H1 (cell line): ENCODE measurements around the gene FGFR2.
"Not testable (repeated sequence)": the region's sequence is repeated elsewhere in the genome, so short reads cannot be mapped to it uniquely, and the experiment has no call there.

Experiments
- EP300 ChIP-seq, 2 experiments: IDR thresholded peaks; 1 replicate in 1 of 2; 2 replicates in 1 of 2; pipeline ENCODE4 v1.6.1; 2011 to 2012; ENCODE audit warnings: low read depth in 2 of 2, low read length in 2 of 2, mild to moderate bottlenecking in 2 of 2, borderline replicate concordance in 1 of 2, inconsistent platforms in 1 of 2, moderate library complexity in 1 of 2
- EZH2 ChIP-seq: fragments of 200-600 bp; sonication (generic); IDR thresholded peaks from 2 replicates; pipeline ENCODE4 v1.7.1; 2012; ENCODE audit warnings: low read depth, mild to moderate bottlenecking, moderate library complexity, low read length, inconsistent platforms; ENCODE audit not compliant: severe bottlenecking
- GABPA ChIP-seq: IDR thresholded peaks from 2 replicates; pipeline ENCODE4 v1.6.1; 2011; ENCODE audit warnings: mild to moderate bottlenecking, low read length, moderate library complexity, borderline replicate concordance; ENCODE audit not compliant: insufficient read depth
- MAFK ChIP-seq: IDR thresholded peaks from 2 replicates; pipeline ENCODE4 v1.6.1; 2012; ENCODE audit warnings: low read depth, mild to moderate bottlenecking, improper control_type of control experiment, low read length
- POLR2A ChIP-seq, 2 experiments: IDR thresholded peaks; 1 replicate in 1 of 2; 2 replicates in 1 of 2; pipeline ENCODE4 v1.6.1; 2011; ENCODE audit warnings: low read depth in 2 of 2, low read length in 2 of 2, mild to moderate bottlenecking in 2 of 2; ENCODE audit errors: control extremely low read depth in 1 of 2
- TF ChIP-seq, protein P1 (sequence below), 3 experiments: IDR thresholded peaks; 1 replicate in 2 of 3; 2 replicates in 1 of 3; pipeline versions ENCODE4 v1.5.1 to v1.6.1; 2011; ENCODE audit warnings: low read length in 3 of 3, mild to moderate bottlenecking in 3 of 3, inconsistent platforms in 2 of 3, low read depth in 1 of 3, moderate library complexity in 1 of 3; ENCODE audit not compliant: insufficient read depth in 1 of 3; ENCODE audit errors: control extremely low read depth in 1 of 3

- TF ChIP-seq, protein P1, sequence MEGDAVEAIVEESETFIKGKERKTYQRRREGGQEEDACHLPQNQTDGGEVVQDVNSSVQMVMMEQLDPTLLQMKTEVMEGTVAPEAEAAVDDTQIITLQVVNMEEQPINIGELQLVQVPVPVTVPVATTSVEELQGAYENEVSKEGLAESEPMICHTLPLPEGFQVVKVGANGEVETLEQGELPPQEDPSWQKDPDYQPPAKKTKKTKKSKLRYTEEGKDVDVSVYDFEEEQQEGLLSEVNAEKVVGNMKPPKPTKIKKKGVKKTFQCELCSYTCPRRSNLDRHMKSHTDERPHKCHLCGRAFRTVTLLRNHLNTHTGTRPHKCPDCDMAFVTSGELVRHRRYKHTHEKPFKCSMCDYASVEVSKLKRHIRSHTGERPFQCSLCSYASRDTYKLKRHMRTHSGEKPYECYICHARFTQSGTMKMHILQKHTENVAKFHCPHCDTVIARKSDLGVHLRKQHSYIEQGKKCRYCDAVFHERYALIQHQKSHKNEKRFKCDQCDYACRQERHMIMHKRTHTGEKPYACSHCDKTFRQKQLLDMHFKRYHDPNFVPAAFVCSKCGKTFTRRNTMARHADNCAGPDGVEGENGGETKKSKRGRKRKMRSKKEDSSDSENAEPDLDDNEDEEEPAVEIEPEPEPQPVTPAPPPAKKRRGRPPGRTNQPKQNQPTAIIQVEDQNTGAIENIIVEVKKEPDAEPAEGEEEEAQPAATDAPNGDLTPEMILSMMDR (IDR thresholded peaks at IDR 0.05; ENCODE audit: control extremely low read depth in 1 of 3, insufficient read depth in 1 of 3, low read depth in 1 of 3, low read length in 3 of 3) = not testable (repeated sequence)
- TF ChIP-seq GABPA; POLR2A (IDR thresholded peaks at IDR 0.05; ENCODE audit: control extremely low read depth in 1 of 2, low read depth in 2 of 2, low read length in 2 of 2); MAFK; EP300 (IDR thresholded peaks at IDR 0.05; ENCODE audit: borderline replicate concordance in 1 of 2, low read depth in 2 of 2, low read length in 2 of 2); EZH2: not testable (repeated sequence)
These were observed 77.7 kb downstream of the FGFR2 start for GRCh38 chr10:121520526-121520925.
